HepG2 (cell line): ENCODE measurements around the gene MXD1. TPM values are rescaled to one million over a fixed set of nuclear protein-coding genes. Genes with fewer than 3 reads are reported as not detected.

Experiments
- CBFB ChIP-seq: sonication (generic); formaldehyde crosslinking; IDR thresholded peaks from 2 replicates; pipeline ENCODE4 v1.4.0; 2020; ENCODE audit warnings: missing genetic modification reagents
- ESRRA ChIP-seq: sonication (generic); formaldehyde crosslinking; IDR thresholded peaks from 2 replicates; pipeline ENCODE4 v1.5.1; 2020; ENCODE audit warnings: mild to moderate bottlenecking, low read depth, missing genetic modification reagents
- KAT8 ChIP-seq: IDR thresholded peaks from 2 replicates; pipeline ENCODE4 v1.6.1; 2016; ENCODE audit warnings: missing genetic modification reagents, missing compliant biosample characterization
- KDM5A ChIP-seq: fragments of 200-600 bp; sonication (generic); IDR thresholded peaks from 2 replicates; pipeline ENCODE4 v1.7.0; 2018; ENCODE audit warnings: antibody characterized with exemption, mild to moderate bottlenecking, low read length, borderline replicate concordance
- NFYC ChIP-seq: IDR thresholded peaks from 2 replicates; pipeline ENCODE4 v1.6.1; 2016; ENCODE audit warnings: missing genetic modification reagents, missing compliant biosample characterization
- NR2C2 ChIP-seq: sonication (generic); formaldehyde crosslinking; IDR thresholded peaks from 2 replicates; pipeline ENCODE4 v1.4.0; 2020; ENCODE audit warnings: missing genetic modification reagents, mild to moderate bottlenecking, moderate library complexity, borderline replicate concordance
- PLRG1 ChIP-seq: fragments of 450-650 bp; conservative IDR thresholded peaks from 2 replicates; pipeline ENCODE4 v1.6.1; 2016
- RCOR2 ChIP-seq: IDR thresholded peaks from 2 replicates; pipeline ENCODE4 v1.6.1; 2016; ENCODE audit warnings: missing biosample characterization, missing genetic modification reagents
- SKI ChIP-seq: fragments of 450-650 bp; IDR thresholded peaks from one replicate; pipeline ENCODE4 v1.6.1; 2018; ENCODE audit warnings: mild to moderate bottlenecking; ENCODE audit not compliant: partially characterized antibody
- ZBTB21 ChIP-seq: sonication (generic); formaldehyde crosslinking; IDR thresholded peaks from 2 replicates; pipeline ENCODE4 v1.4.0; 2020; ENCODE audit warnings: missing genetic modification reagents
- ZC3H4 ChIP-seq: sonication (generic); formaldehyde crosslinking; IDR thresholded peaks from 2 replicates; pipeline ENCODE4 v1.4.0; 2020; ENCODE audit warnings: missing genetic modification reagents, borderline replicate concordance
- ZFAT ChIP-seq: sonication (generic); formaldehyde crosslinking; conservative IDR thresholded peaks from 2 replicates; pipeline ENCODE4 v1.8.1; 2023; ENCODE audit warnings: missing genetic modification reagents, inconsistent platforms
- ZFY ChIP-seq: sonication (generic); formaldehyde crosslinking; IDR thresholded peaks from 2 replicates; pipeline ENCODE4 v1.4.0; 2020; ENCODE audit warnings: missing genetic modification reagents
- ZNF281 ChIP-seq: sonication (generic); formaldehyde crosslinking; IDR thresholded peaks from 2 replicates; pipeline ENCODE4 v1.4.0; 2020; ENCODE audit warnings: missing genetic modification reagents, borderline replicate concordance
- ZNF331 ChIP-seq: sonication (generic); formaldehyde crosslinking; IDR thresholded peaks from 2 replicates; pipeline ENCODE4 v1.4.0; 2020; ENCODE audit warnings: missing genetic modification reagents
- ZNF441 ChIP-seq: sonication (generic); formaldehyde crosslinking; IDR thresholded peaks from 2 replicates; pipeline ENCODE4 v1.7.0; 2021; ENCODE audit warnings: missing genetic modification reagents, borderline replicate concordance
- ZNF547 ChIP-seq: sonication (generic); formaldehyde crosslinking; IDR thresholded peaks from 2 replicates; pipeline ENCODE4 v1.5.1; 2020; ENCODE audit warnings: mild to moderate bottlenecking, missing genetic modification reagents
- ZNF598 ChIP-seq: sonication (generic); formaldehyde crosslinking; IDR thresholded peaks from 2 replicates; pipeline ENCODE4 v1.5.1; 2020; ENCODE audit warnings: mild to moderate bottlenecking, missing genetic modification reagents, borderline replicate concordance
- ZNF724P ChIP-seq: sonication (generic); formaldehyde crosslinking; IDR thresholded peaks from 2 replicates; pipeline ENCODE4 v1.8.0; 2022; ENCODE audit warnings: missing genetic modification reagents, borderline replicate concordance
- ZXDC ChIP-seq: sonication (generic); formaldehyde crosslinking; IDR thresholded peaks from 2 replicates; pipeline ENCODE4 v1.5.0; 2020; ENCODE audit warnings: mild to moderate bottlenecking, missing genetic modification reagents
- polyA plus RNA-seq, 8 experiments: library from polyadenylated mRNA; depleted of rRNA in 3 of 8; stranded (reverse) in 7 of 8; unstranded in 1 of 8; fragments of >200 nt; fragmentation: Illumina TruSeq in 4 of 8; extraction: Trizol in 4 of 8; gene quantifications; 2 replicates each; pipeline versions ENCODE4 v1.2.1 to v1.2.3, GENCODE V29; 2011 to 2016; ENCODE audit warnings: low read depth in 4 of 8, missing spikeins in 1 of 8, mixed read lengths in 1 of 8; ENCODE audit not compliant: insufficient read depth in 1 of 8
- total RNA-seq, 5 experiments: library from RNA; depleted of rRNA; stranded (reverse); fragments of >200 nt; fragmentation: Illumina TruSeq; extraction: Trizol; gene quantifications; 2 replicates each; pipeline ENCODE4 v1.2.3, GENCODE V29; 2016; ENCODE audit warnings: low read depth in 1 of 5
- TF ChIP-seq, protein P1 (sequence below): sonication (generic); formaldehyde crosslinking; IDR thresholded peaks from 2 replicates; pipeline ENCODE4 v1.4.0; 2020; ENCODE audit warnings: mild to moderate bottlenecking, missing genetic modification reagents
- TF ChIP-seq, protein P2 (sequence below): sonication (generic); formaldehyde crosslinking; IDR thresholded peaks from 2 replicates; pipeline ENCODE4 v1.4.0; 2020; ENCODE audit warnings: missing genetic modification reagents

MXD1 gene
- total and polyA plus RNA-seq, 2 of the 13 experiments (the other 11 are each of a cell fraction or from before 2014, with no cell fraction given) = 6.4 to 14.9 TPM

DNA sequence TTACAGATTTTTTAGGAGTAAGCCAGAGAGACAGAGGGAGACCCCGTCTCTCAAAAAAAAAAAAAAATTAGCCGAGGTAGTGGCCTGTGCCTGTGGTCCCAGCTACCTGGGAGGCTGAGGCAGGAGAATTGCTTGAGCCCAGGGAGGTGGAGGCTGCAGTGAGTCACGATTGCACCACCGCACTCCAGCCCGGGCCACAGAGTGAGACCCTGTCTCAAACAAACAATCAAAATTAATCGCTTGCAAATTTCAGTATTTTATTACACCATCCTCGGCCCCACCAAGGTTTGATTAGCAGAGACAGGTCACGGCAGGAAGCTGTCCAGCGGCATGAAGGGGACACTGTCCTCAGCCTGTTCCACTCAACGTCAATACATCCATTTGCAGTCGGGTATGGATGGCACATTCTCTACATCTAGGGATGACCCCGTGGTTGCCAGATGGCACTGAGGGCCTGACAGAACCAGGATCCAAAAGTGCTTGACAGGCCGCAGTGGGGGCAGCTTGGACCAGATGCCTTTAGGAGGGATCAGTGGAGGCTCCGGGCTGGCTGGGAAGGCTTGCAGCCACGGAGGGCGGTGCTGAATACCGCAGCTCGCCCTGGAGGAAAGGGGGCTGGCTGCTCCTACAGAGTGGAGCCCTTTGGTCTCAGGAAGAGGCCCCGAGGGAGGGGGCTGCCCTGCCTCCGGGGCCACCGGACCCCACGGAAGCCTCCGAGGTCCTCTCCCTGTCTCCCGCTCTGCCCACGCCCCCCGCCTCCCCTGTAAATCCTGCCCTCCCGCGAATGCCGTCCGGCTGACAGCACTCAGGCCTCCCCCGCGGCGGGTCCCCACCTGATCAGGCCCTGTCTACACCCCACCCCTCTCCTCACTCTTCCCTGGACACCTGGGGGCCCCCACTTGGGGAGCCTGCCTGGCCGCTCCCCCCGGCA is 33.4 kb downstream of the MXD1 start (continued):
- TF ChIP-seq, protein P1, sequence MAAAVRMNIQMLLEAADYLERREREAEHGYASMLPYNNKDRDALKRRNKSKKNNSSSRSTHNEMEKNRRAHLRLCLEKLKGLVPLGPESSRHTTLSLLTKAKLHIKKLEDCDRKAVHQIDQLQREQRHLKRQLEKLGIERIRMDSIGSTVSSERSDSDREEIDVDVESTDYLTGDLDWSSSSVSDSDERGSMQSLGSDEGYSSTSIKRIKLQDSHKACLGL (CRISPR knock-in tag) = 0 out of 2 replicates have a peak, but pooled peaks have one; percentile 32
- peak; percentile 28; the same call in 1 of the 2 replicates for TF ChIP-seq NR2C2
- 0 out of 2 replicates have a peak, but pooled peaks have one; percentile 13 for TF ChIP-seq RCOR2 (CRISPR knock-in tag)
- TF ChIP-seq KAT8 (CRISPR knock-in tag) = no peak
- TF ChIP-seq ZNF547 (CRISPR knock-in tag) = peak; percentile 30; the same call in 1 of the 2 replicates
- no peak for TF ChIP-seq ZFAT (CRISPR knock-in tag)
- TF ChIP-seq, protein P2, sequence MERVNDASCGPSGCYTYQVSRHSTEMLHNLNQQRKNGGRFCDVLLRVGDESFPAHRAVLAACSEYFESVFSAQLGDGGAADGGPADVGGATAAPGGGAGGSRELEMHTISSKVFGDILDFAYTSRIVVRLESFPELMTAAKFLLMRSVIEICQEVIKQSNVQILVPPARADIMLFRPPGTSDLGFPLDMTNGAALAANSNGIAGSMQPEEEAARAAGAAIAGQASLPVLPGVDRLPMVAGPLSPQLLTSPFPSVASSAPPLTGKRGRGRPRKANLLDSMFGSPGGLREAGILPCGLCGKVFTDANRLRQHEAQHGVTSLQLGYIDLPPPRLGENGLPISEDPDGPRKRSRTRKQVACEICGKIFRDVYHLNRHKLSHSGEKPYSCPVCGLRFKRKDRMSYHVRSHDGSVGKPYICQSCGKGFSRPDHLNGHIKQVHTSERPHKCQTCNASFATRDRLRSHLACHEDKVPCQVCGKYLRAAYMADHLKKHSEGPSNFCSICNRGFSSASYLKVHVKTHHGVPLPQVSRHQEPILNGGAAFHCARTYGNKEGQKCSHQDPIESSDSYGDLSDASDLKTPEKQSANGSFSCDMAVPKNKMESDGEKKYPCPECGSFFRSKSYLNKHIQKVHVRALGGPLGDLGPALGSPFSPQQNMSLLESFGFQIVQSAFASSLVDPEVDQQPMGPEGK = peak; percentile 45
- no peak for TF ChIP-seq KDM5A
- no peak for TF ChIP-seq ZNF281
- TF ChIP-seq ZXDC (CRISPR knock-in tag) = no peak
- no peak for TF ChIP-seq ZNF441 (CRISPR knock-in tag)
- TF ChIP-seq ZNF598 = 0 out of 2 replicates have a peak, but pooled peaks have one; percentile 5
- TF ChIP-seq SKI = no peak
- TF ChIP-seq ZNF724P = no peak
- peak; percentile 42; the same call in 1 of the 2 replicates for TF ChIP-seq ZFY (CRISPR knock-in tag)
- TF ChIP-seq CBFB (CRISPR knock-in tag) = no peak
- 0 out of 2 replicates have a peak, but pooled peaks have one; percentile 20 for TF ChIP-seq ESRRA (CRISPR knock-in tag)
- no peak for TF ChIP-seq PLRG1
- no peak for TF ChIP-seq ZC3H4 (CRISPR knock-in tag)
- 0 out of 2 replicates have a peak, but pooled peaks have one; percentile 4 for TF ChIP-seq ZNF331 (CRISPR knock-in tag)
- TF ChIP-seq ZBTB21 (CRISPR knock-in tag) = no peak
- TF ChIP-seq NFYC (CRISPR knock-in tag) = no peak
